ENCODE measurements around the gene PPP1R3G. TPM values are rescaled to one million over a fixed set of nuclear protein-coding genes. Genes with fewer than 3 reads are reported as not detected.

Gene PPP1R3G
- total and polyA plus RNA-seq, 2 donors (not counting 1 experiment from before 2014, with no cell fraction given) = 0.72 to 3.3 TPM

DNA sequence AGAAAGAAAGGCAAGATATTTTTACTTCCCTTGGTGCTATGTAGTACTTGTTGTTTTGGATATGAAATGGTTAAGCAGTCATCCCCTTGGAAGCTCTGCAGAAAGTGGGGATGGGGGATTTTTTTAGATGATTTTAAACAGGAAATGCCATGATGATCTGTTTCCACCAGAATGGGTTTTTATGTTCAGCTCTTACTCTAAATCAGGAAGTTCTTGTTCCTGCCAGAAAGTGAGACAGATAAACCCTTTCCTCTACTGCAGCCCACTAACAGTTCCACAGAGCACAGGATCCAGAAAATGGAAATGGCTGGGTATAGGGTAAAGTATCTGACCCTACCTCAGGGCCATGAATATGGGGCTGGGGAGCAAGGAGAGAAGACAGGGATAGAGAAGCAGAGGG lies 32.1 kb upstream of the PPP1R3G start:
- Histone ChIP-seq H3K4me2 (ENCODE audit: extremely low read depth, insufficient read depth, low read length) (no peak overlapping the region), H3K79me2 (ENCODE audit: control insufficient read depth, insufficient read depth, low read length) (no peaks in the 10 kb centered on the region), H3K36me3 (ENCODE audit: control insufficient read depth, insufficient read depth, low read length) (no peaks in the 10 kb centered on the region), H2AFZ (ENCODE audit: low read length) (no peak overlapping the region), H3K9ac (ENCODE audit: insufficient read depth, low read length) (no peak overlapping the region), H4K20me1 (ENCODE audit: control insufficient read depth, extremely low read depth, insufficient read depth, low read length) (no peaks in the 10 kb centered on the region), H3K27ac (ENCODE audit: insufficient read depth, low read length) (no peak overlapping the region), H3K27me3 (ENCODE audit: control insufficient read depth, insufficient read depth, low read length) (peaks cover 2% of the 10 kb centered on the region), H3K9me3 (ENCODE audit: control insufficient read depth, insufficient read depth, low read depth, low read length) (no peaks in the 10 kb centered on the region), H3K4me3 (replicated peaks in 1 of 4; ENCODE audit: control extremely low read depth in 1 of 4, insufficient read depth in 1 of 4, low read depth in 3 of 4, low read length in 4 of 4) (no peak overlapping the region), H3K4me1 (ENCODE audit: control insufficient read depth, extremely low read depth, insufficient read depth, low read length) (peaks cover 2% of the 10 kb centered on the region)
- peak in 1 of 2 donors; percentile 47 for DNase-seq (ENCODE audit: low read depth in 2 of 2)
- TF ChIP-seq, protein P1, sequence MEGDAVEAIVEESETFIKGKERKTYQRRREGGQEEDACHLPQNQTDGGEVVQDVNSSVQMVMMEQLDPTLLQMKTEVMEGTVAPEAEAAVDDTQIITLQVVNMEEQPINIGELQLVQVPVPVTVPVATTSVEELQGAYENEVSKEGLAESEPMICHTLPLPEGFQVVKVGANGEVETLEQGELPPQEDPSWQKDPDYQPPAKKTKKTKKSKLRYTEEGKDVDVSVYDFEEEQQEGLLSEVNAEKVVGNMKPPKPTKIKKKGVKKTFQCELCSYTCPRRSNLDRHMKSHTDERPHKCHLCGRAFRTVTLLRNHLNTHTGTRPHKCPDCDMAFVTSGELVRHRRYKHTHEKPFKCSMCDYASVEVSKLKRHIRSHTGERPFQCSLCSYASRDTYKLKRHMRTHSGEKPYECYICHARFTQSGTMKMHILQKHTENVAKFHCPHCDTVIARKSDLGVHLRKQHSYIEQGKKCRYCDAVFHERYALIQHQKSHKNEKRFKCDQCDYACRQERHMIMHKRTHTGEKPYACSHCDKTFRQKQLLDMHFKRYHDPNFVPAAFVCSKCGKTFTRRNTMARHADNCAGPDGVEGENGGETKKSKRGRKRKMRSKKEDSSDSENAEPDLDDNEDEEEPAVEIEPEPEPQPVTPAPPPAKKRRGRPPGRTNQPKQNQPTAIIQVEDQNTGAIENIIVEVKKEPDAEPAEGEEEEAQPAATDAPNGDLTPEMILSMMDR (conservative IDR thresholded peaks at IDR 0.05 in 1 of 2, IDR thresholded peaks at IDR 0.05 in 1 of 2; ENCODE audit: low read depth in 1 of 2, low read length in 2 of 2) = no peak
- no peak for TF ChIP-seq EZH2 (IDR thresholded peaks at IDR 0.05; ENCODE audit: low read length, missing control alignments)

DNA sequence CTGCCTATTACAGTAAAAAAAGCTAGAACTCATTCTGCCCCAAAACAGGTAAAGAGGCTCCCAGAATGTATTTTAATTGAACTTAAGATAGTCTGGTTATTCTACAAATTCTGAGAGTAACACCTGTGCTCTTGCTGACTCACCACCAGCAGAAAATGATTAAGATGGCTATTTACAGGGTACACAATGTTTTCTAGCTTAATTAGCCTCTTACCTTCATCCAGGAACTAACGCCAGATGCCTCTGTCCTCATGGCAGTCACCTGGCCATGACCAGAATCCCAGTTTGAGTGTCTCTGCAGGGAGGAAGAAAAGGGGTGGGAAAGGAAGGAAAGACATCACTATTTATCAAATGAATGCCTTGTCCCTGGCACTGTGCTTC lies 31.3 kb upstream of the PPP1R3G start:
- no peak overlapping the region for H3K4me2 ChIP-seq (ENCODE audit: extremely low read depth, insufficient read depth, low read length)
- no peaks in the 10 kb centered on the region for H3K9me3 ChIP-seq (ENCODE audit: control insufficient read depth, insufficient read depth, low read depth, low read length)
- H3K4me3 ChIP-seq (replicated peaks in 1 of 4; ENCODE audit: control extremely low read depth in 1 of 4, insufficient read depth in 1 of 4, low read depth in 3 of 4, low read length in 4 of 4) = no peak overlapping the region
- no peaks in the 10 kb centered on the region for H3K36me3 ChIP-seq (ENCODE audit: control insufficient read depth, insufficient read depth, low read length)
- no peak overlapping the region for H3K27ac ChIP-seq (ENCODE audit: insufficient read depth, low read length)
- no peak overlapping the region for H2AFZ ChIP-seq (ENCODE audit: low read length)
- H3K9ac ChIP-seq (ENCODE audit: insufficient read depth, low read length) = no peak overlapping the region
- H3K4me1 ChIP-seq (ENCODE audit: control insufficient read depth, extremely low read depth, insufficient read depth, low read length) = peaks cover 2% of the 10 kb centered on the region
- DNase-seq (ENCODE audit: low read depth in 2 of 2) = no peak
- TF ChIP-seq, protein P1 (conservative IDR thresholded peaks at IDR 0.05 in 1 of 2, IDR thresholded peaks at IDR 0.05 in 1 of 2; ENCODE audit: low read depth in 1 of 2, low read length in 2 of 2) = no peak
- TF ChIP-seq EZH2 (IDR thresholded peaks at IDR 0.05; ENCODE audit: low read length, missing control alignments) = no peak
- no peaks in the 10 kb centered on the region for H3K27me3 ChIP-seq (ENCODE audit: control insufficient read depth, insufficient read depth, low read length)
- no peaks in the 10 kb centered on the region for H4K20me1 ChIP-seq (ENCODE audit: control insufficient read depth, extremely low read depth, insufficient read depth, low read length)
- H3K79me2 ChIP-seq (ENCODE audit: control insufficient read depth, insufficient read depth, low read length) = no peaks in the 10 kb centered on the region

DNA sequence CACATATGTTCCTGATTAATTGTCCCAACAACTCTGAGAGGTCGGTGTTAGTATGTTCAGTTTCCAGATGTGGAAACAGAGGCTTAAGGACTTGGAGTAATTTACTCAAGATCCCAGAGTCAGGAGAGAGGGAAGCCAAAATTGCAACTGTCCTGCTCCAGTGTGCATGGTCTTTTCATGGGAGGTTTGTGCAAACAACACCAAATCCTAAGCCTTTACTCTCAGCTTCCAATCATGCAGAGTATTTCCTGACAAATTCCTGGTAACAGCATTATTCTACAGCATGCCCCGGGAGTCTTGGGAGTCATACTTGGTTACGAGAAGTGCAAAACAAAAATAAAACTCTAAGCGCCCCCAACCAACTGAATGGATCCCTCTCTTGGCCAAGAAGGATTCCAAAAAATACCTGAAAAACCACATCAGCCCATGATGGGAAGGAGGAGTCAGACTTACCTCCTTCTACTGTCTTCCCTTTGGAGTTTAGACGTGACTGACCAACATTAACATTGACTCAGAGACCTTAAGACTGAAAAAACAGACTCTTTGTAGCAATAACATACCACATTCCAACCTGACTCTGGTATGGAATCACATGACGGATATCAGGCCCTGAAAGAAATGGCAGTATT lies 30.8 kb upstream of the PPP1R3G start:
- H3K9ac ChIP-seq (ENCODE audit: insufficient read depth, low read length) = no peak overlapping the region
- peak in 1 of 2 donors; percentile 52 for DNase-seq (ENCODE audit: low read depth in 2 of 2)
- no peaks in the 10 kb centered on the region for H3K79me2 ChIP-seq (ENCODE audit: control insufficient read depth, insufficient read depth, low read length)
- no peaks in the 10 kb centered on the region for H3K36me3 ChIP-seq (ENCODE audit: control insufficient read depth, insufficient read depth, low read length)
- H3K27ac ChIP-seq (ENCODE audit: insufficient read depth, low read length) = no peak overlapping the region
- H4K20me1 ChIP-seq (ENCODE audit: control insufficient read depth, extremely low read depth, insufficient read depth, low read length) = no peaks in the 10 kb centered on the region
- H2AFZ ChIP-seq (ENCODE audit: low read length) = no peak overlapping the region
- H3K9me3 ChIP-seq (ENCODE audit: control insufficient read depth, insufficient read depth, low read depth, low read length) = no peaks in the 10 kb centered on the region
- TF ChIP-seq EZH2 (IDR thresholded peaks at IDR 0.05; ENCODE audit: low read length, missing control alignments) = no peak
- TF ChIP-seq, protein P1 (conservative IDR thresholded peaks at IDR 0.05 in 1 of 2, IDR thresholded peaks at IDR 0.05 in 1 of 2; ENCODE audit: low read depth in 1 of 2, low read length in 2 of 2) = no peak
- H3K27me3 ChIP-seq (ENCODE audit: control insufficient read depth, insufficient read depth, low read length) = no peaks in the 10 kb centered on the region
- H3K4me1 ChIP-seq (ENCODE audit: control insufficient read depth, extremely low read depth, insufficient read depth, low read length) = peaks cover 2% of the 10 kb centered on the region
- no peak overlapping the region for H3K4me3 ChIP-seq (replicated peaks in 1 of 4; ENCODE audit: control extremely low read depth in 1 of 4, insufficient read depth in 1 of 4, low read depth in 3 of 4, low read length in 4 of 4)
- no peak overlapping the region for H3K4me2 ChIP-seq (ENCODE audit: extremely low read depth, insufficient read depth, low read length)

Measured in fibroblast of lung (primary cell).